H9 (cell line): Measurements from ENCODE around the gene KREMEN1. TPM values are rescaled to one million over a fixed set of nuclear protein-coding genes. Genes with fewer than 3 reads are reported as not detected.
A peak's percentile ranks its signal among the peaks of the same experiment; 100 is the strongest.

Source experiments
- DNase-seq: peaks from one replicate; pipeline ENCODE4 v3.0.0-alpha.2; 2017
- H2AFZ ChIP-seq: one replicate; pipeline ENCODE4 v1.6.1; 2013; ENCODE audit warnings: mild to moderate bottlenecking, low read length, control low read depth, moderate library complexity
- H2AK5ac ChIP-seq: 2 replicates; pipeline ENCODE4 v1.6.1; 2013; ENCODE audit warnings: low read length, control low read depth, mixed read lengths; ENCODE audit not compliant: insufficient read length
- H2BK120ac ChIP-seq: one replicate; pipeline ENCODE4 v1.6.1; 2013; ENCODE audit warnings: low read depth, mild to moderate bottlenecking, low read length, control low read depth, inconsistent platforms; ENCODE audit not compliant: poor library complexity, severe bottlenecking
- H2BK12ac ChIP-seq: 2 replicates; pipeline ENCODE4 v1.6.1; 2013; ENCODE audit warnings: low read length, control low read depth, mixed read lengths, low read depth; ENCODE audit not compliant: insufficient read length
- H2BK15ac ChIP-seq: 2 replicates; pipeline ENCODE4 v1.6.1; 2013; ENCODE audit warnings: low read depth, low read length, control low read depth
- H2BK20ac ChIP-seq: one replicate; pipeline ENCODE4 v1.6.1; 2013; ENCODE audit warnings: low read depth, mild to moderate bottlenecking, low read length, control low read depth, inconsistent platforms; ENCODE audit not compliant: poor library complexity, severe bottlenecking
- H2BK5ac ChIP-seq: 2 replicates; pipeline ENCODE4 v1.6.1; 2013; ENCODE audit warnings: low read length, control low read depth, mixed read lengths; ENCODE audit not compliant: insufficient read length
- H3K14ac ChIP-seq: 2 replicates; pipeline ENCODE4 v1.6.1; 2013; ENCODE audit warnings: low read length, control low read depth; ENCODE audit not compliant: insufficient read depth
- H3K18ac ChIP-seq: 2 replicates; pipeline ENCODE4 v1.6.1; 2013; ENCODE audit warnings: low read depth, mild to moderate bottlenecking, mixed read lengths, low read length, control low read depth; ENCODE audit not compliant: insufficient read length
- H3K23ac ChIP-seq: 2 replicates; pipeline ENCODE4 v1.6.1; 2013; ENCODE audit warnings: low read length, control low read depth, mixed read lengths, low read depth; ENCODE audit not compliant: insufficient read length
- H3K23me2 ChIP-seq: 2 replicates; pipeline ENCODE4 v1.6.1; 2013; ENCODE audit warnings: low read depth, mild to moderate bottlenecking, mixed read lengths, low read length, control low read depth; ENCODE audit not compliant: insufficient read length, poor library complexity, severe bottlenecking
- H3K27ac ChIP-seq: 2 replicates; pipeline ENCODE4 v1.5.1; 2013; ENCODE audit warnings: low read length, control low read depth, mixed read lengths, low read depth; ENCODE audit not compliant: insufficient read length
- H3K27me3 ChIP-seq: 2 replicates; pipeline ENCODE4 v1.6.1; 2013; ENCODE audit warnings: low read length, control low read depth, inconsistent platforms; ENCODE audit not compliant: insufficient read depth
- H3K4ac ChIP-seq: 2 replicates; pipeline ENCODE4 v1.6.1; 2013; ENCODE audit warnings: low read depth, mild to moderate bottlenecking, control low read depth, inconsistent platforms, low read length, moderate library complexity
- H3K4me1 ChIP-seq: 2 replicates; pipeline ENCODE4 v1.6.1; 2013; ENCODE audit warnings: low read length, control low read depth, inconsistent platforms; ENCODE audit not compliant: insufficient read depth
- H3K4me2 ChIP-seq: 2 replicates; pipeline ENCODE4 v1.6.1; 2013; ENCODE audit warnings: low read length, control low read depth, mixed read lengths; ENCODE audit not compliant: insufficient read length, insufficient read depth
- H3K56ac ChIP-seq: 2 replicates; pipeline ENCODE4 v1.6.1; 2013; ENCODE audit warnings: low read depth, mild to moderate bottlenecking, mixed read lengths, low read length, control low read depth; ENCODE audit not compliant: insufficient read length
- H3K79me1 ChIP-seq: 2 replicates; pipeline ENCODE4 v1.6.1; 2013; ENCODE audit warnings: low read depth, mild to moderate bottlenecking, moderate library complexity, low read length, control low read depth, inconsistent platforms; ENCODE audit not compliant: insufficient read depth, poor library complexity, severe bottlenecking
- H3K79me2 ChIP-seq: 2 replicates; pipeline ENCODE4 v1.6.1; 2013; ENCODE audit warnings: low read length, control low read depth, inconsistent platforms; ENCODE audit not compliant: insufficient read depth
- H3K9ac ChIP-seq: 2 replicates; pipeline ENCODE4 v1.6.1; 2013; ENCODE audit warnings: low read length, control low read depth, mixed read lengths; ENCODE audit not compliant: insufficient read length; ENCODE audit errors: extremely low read depth
- H3K9me3 ChIP-seq: one replicate; pipeline ENCODE4 v1.6.1; 2013; ENCODE audit warnings: low read depth, low read length, inconsistent platforms; ENCODE audit not compliant: control insufficient read depth
- H3T11ph ChIP-seq: one replicate; pipeline ENCODE4 v1.6.1; 2013; ENCODE audit warnings: mild to moderate bottlenecking, low read length, control low read depth, inconsistent platforms
- H4K20me1 ChIP-seq: one replicate; pipeline ENCODE4 v1.6.1; 2013; ENCODE audit not compliant: control insufficient read depth, insufficient read length, insufficient read depth
- H4K5ac ChIP-seq: 2 replicates; pipeline ENCODE4 v1.6.1; 2013; ENCODE audit warnings: low read depth, mild to moderate bottlenecking, mixed read lengths, low read length, control low read depth; ENCODE audit not compliant: insufficient read length
- H4K8ac ChIP-seq: replicated peaks from 2 replicates; pipeline ENCODE4 v1.6.1; 2013; ENCODE audit warnings: low read length, control low read depth, mixed read lengths, low read depth; ENCODE audit not compliant: insufficient read length
- H4K91ac ChIP-seq: 2 replicates; pipeline ENCODE4 v1.6.1; 2013; ENCODE audit warnings: low read depth, mild to moderate bottlenecking, moderate library complexity, mixed read lengths, low read length, control low read depth; ENCODE audit not compliant: insufficient read length
- H3K27ac Mint-ChIP-seq, 3 experiments: 2 replicates in 2 of 3; 3 replicates in 1 of 3; pipeline ENCODE4 v1.8.0; 2020 to 2021; ENCODE audit warnings: mixed read lengths in 3 of 3, mild to moderate bottlenecking in 1 of 3, moderate library complexity in 1 of 3
- H3K27me3 Mint-ChIP-seq: 2 replicates; pipeline ENCODE4 v1.8.0; 2021; ENCODE audit warnings: low read depth, mild to moderate bottlenecking, moderate library complexity, mixed read lengths
- H3K36me3 Mint-ChIP-seq, 3 experiments: 2 replicates in 2 of 3; 3 replicates in 1 of 3; pipeline ENCODE4 v1.8.0; 2020 to 2021; ENCODE audit warnings: low read depth in 3 of 3, mixed read lengths in 3 of 3; ENCODE audit not compliant: insufficient read depth in 1 of 3
- H3K4me1 Mint-ChIP-seq, 2 experiments: 2 replicates each; pipeline ENCODE4 v1.8.0; 2020; ENCODE audit warnings: mixed read lengths in 2 of 2
- H3K4me3 Mint-ChIP-seq, 2 experiments: 2 replicates in 1 of 2; 3 replicates in 1 of 2; pipeline ENCODE4 v1.8.0; 2020 to 2021; ENCODE audit warnings: mild to moderate bottlenecking in 2 of 2, mixed read lengths in 2 of 2, moderate library complexity in 1 of 2
- H3K9me3 Mint-ChIP-seq, 2 experiments: 2 replicates in 1 of 2; 3 replicates in 1 of 2; pipeline ENCODE4 v1.8.0; 2020; ENCODE audit warnings: mild to moderate bottlenecking in 2 of 2, mixed read lengths in 2 of 2, moderate library complexity in 1 of 2
- WGBS: extraction: QIAGEN DNeasy Blood & Tissue Kit; methylation state at CpG from one replicate; pipeline ENCODE4 v1.1.7; 2013; ENCODE audit warnings: missing lambda C conversion rate, low lambda C conversion rate, mixed read lengths; ENCODE audit not compliant: insufficient read length; ENCODE audit errors: extremely low coverage; 5-methylcytosine and 5-hydroxymethylcytosine counted together
- total RNA-seq: library from RNA; stranded (reverse); gene quantifications from 2 replicates; pipeline ENCODE4 v1.2.1, GENCODE V29; 2021
- TF ChIP-seq, protein P1 (sequence below): fragments of 200-600 bp; sonication (generic); conservative IDR thresholded peaks from 3 replicates; pipeline ENCODE4 v1.8.0; 2021; ENCODE audit warnings: antibody characterized with exemption, mild to moderate bottlenecking

KREMEN1 gene
- total RNA-seq, 1 experiment from 2014 or later: 2.4 TPM

DNA sequence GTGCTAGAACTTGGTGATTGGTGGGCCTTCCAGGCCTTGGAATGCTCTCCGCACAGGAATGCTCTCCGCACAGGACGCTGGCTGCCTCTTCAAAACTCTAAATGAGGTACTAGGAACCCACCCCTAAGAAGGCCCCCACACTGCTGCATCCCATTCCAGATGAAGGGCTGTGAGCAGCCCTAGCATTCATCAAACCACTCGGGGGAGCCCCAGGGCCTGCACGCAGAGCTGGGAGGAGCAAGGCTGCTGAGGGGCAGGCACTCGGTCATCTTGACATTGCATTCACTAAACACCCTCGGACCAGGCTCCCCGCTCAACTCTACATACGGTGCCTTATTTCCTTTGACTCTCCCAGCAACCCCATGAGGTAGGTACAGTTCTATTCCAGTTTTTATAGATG lies 83.7 kb downstream of the KREMEN1 start:
- H2BK12ac ChIP-seq: no peak overlapping the region
- no peak overlapping the region for H4K91ac ChIP-seq
- peaks cover 8% of the 10 kb centered on the region; the same call in 1 of the 2 replicates for H3K4me1 ChIP-seq
- no peak overlapping the region for H3K4me3 Mint-ChIP-seq
- H2BK20ac ChIP-seq: no peak overlapping the region
- H4K20me1 ChIP-seq: no peaks in the 10 kb centered on the region
- no peak overlapping the region for H2AK5ac ChIP-seq
- peak; percentile 72 for DNase-seq
- H4K8ac ChIP-seq: no peak overlapping the region
- no peak overlapping the region for H2BK5ac ChIP-seq
- no peak overlapping the region for H3K27ac ChIP-seq
- TF ChIP-seq, protein P1, sequence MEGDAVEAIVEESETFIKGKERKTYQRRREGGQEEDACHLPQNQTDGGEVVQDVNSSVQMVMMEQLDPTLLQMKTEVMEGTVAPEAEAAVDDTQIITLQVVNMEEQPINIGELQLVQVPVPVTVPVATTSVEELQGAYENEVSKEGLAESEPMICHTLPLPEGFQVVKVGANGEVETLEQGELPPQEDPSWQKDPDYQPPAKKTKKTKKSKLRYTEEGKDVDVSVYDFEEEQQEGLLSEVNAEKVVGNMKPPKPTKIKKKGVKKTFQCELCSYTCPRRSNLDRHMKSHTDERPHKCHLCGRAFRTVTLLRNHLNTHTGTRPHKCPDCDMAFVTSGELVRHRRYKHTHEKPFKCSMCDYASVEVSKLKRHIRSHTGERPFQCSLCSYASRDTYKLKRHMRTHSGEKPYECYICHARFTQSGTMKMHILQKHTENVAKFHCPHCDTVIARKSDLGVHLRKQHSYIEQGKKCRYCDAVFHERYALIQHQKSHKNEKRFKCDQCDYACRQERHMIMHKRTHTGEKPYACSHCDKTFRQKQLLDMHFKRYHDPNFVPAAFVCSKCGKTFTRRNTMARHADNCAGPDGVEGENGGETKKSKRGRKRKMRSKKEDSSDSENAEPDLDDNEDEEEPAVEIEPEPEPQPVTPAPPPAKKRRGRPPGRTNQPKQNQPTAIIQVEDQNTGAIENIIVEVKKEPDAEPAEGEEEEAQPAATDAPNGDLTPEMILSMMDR: peak; percentile 54
- H4K5ac ChIP-seq: no peak overlapping the region
- no peaks in the 10 kb centered on the region for H3K23me2 ChIP-seq
- peaks cover 31 to 48% of the 10 kb centered on the region in 2 experiments for H3K4me1 Mint-ChIP-seq
- no CpG with 5 or more reads among the region's 9 CpGs for WGBS
- no peak overlapping the region for H3K4ac ChIP-seq
- no peaks in the 10 kb centered on the region; a peak in 1 of 5 replicates for H3K9me3 Mint-ChIP-seq
- H2AFZ ChIP-seq: no peak overlapping the region
- no peak overlapping the region for H3K23ac ChIP-seq
- no peak overlapping the region for H3K27ac Mint-ChIP-seq
- H3K9ac ChIP-seq: no peak overlapping the region
- no peak overlapping the region for H3K56ac ChIP-seq
- H2BK15ac ChIP-seq: no peak overlapping the region
- H3K79me1 ChIP-seq: no peaks in the 10 kb centered on the region
- no peak overlapping the region for H3K4me2 ChIP-seq
- H2BK120ac ChIP-seq: no peak overlapping the region
- no peaks in the 10 kb centered on the region for H3K79me2 ChIP-seq
- no peak overlapping the region for H3K14ac ChIP-seq
- H3K27me3 Mint-ChIP-seq: peaks cover 17% of the 10 kb centered on the region
- H3K27me3 ChIP-seq: no peaks in the 10 kb centered on the region
- H3T11ph ChIP-seq: no peak overlapping the region
- H3K18ac ChIP-seq: no peak overlapping the region
- no peaks in the 10 kb centered on the region for H3K36me3 Mint-ChIP-seq
- H3K9me3 ChIP-seq: no peaks in the 10 kb centered on the region
